Amniotic epithelial cell (primary cell): Measurements from ENCODE around the gene NPR2.

ENCODE experiments used
- DNase-seq: peaks from one replicate; pipeline ENCODE4 v3.0.0-alpha.2; 2010; ENCODE audit warnings: low read depth

The NPR2 gene

DNA sequence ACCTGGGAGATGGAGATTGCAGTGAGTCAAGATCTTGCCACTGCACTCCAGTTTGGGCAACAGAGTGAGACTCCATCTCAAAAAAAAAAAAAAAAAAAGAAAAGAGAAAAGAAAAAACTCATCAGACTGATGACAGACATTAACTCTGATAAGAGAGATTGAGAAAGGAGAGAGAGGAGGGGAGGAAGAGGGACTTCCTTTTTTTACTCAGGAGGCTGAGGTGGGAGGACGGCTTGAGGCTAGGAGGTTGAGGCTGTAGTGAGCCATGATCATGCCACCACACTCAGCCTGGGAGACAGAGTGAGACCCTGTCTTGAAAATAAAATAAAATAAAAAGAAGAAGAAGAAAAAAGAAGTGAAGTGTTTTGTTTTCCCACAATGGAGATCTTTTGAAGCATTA, 27.6 kb upstream of the NPR2 start:
- DNase-seq = no peak

DNA sequence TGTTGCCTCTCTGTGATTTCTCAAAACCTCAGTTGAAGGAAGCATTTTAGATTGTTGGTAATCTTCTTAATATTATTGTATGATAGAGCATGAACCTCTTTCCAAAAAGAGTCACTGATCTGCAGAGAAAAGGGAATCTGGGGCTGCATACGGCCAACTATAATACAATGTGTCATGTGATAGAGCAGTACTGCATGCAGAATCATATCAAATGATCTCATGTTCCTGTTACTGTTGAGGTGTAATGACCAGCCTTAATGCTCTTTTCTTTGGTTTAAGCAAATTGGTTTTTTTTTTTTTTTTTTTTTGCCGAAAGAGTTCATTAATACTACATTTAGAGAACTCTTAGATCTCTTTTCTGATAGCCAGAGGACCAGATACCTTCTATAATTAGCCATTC, 24.4 kb upstream of the NPR2 start:
- DNase-seq = no peak

DNA sequence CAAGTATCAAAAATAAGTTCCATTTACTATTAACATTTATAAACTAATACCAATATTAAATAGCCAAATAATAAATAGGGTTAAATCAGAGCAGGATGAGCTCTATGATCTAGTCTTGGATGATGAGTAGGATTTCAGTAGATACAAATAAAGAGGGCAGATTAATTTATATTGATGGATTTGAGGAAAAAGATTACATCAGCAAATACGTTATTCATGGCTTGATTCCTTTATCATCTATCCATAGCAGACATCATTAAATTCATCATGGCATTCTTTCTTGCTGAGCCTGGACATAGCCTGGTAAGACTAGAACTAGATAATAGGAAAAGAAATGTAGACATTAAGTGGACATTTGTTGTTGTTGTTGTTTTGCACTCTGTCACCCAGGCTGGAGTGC, 23.9 kb upstream of the NPR2 start:
- no peak for DNase-seq

DNA sequence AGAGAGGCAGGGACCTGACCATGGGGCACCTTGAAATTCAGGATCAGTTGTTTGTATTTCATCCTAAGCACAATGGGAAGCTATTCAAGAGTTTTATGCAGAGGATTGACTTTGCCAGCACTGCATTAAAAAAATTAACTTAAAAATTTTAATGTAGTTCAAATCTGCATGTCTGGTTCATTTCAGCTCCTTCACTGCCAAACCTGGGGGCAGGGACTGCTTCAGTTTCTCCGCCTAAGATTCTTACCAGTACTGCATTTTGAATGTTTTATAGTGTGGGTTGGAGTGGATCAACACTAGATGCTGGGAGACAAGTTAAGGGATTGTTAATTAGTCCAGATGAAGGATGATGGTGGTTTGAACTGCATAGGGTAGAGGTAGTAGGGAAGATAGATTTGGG, 21.6 kb upstream of the NPR2 start:
- no peak for DNase-seq

DNA sequence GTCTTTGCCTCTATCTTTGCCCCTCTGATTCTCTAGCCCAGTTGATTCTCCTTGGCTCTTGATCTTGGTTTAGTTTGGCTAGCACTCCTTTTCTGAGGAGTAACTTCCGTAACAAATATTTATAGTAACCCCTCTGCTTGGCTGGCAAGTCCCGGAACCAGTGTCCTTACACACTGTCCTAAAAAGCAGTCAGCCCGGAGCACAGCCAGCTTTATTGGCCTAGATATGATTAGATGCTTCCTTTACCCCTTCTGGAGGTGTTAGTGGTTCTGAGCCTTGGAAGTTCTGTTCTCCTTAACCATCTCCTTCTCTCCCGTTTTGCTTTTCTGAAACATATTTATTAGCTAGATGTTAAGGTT, 20.3 kb upstream of the NPR2 start:
- no peak for DNase-seq

DNA sequence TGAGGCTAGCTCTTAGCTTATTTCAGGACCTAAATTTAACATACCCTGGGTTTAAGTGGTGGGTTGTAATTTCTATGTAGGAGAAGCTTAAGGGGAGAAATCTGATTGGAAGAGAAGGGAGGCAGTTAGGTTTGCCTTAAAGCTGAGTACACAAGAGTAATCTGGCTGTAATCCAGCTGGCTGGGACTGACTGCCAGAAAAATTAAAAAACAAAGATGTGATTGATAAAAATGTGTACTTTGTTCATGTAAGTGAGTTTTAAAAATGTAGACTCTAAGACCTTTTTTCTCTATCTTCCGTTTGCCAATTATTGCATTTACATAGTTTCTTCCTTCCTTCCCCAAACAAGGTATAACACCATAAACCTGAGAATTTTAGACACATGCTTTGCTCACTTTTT, 19.9 kb upstream of the NPR2 start:
- no peak for DNase-seq

DNA sequence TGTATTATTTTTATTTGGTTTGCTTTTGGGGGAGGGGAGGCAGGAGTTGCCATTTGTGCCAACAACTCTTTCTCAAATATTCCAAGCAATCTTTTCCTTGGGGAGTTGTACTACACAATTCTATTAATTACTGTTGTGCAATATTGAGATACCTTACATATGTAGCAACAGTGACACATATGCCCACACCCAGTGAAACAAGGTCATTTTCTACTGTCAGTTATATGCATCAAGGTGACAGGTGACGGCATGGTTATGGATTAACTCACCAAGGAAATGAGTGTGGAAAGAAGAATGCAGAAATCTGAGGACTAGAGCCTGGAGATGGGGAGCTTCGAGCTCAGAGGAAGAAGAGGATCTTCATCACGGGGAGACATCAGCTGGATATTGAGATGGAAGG, 19.4 kb upstream of the NPR2 start:
- peak; percentile 41 for DNase-seq

DNA sequence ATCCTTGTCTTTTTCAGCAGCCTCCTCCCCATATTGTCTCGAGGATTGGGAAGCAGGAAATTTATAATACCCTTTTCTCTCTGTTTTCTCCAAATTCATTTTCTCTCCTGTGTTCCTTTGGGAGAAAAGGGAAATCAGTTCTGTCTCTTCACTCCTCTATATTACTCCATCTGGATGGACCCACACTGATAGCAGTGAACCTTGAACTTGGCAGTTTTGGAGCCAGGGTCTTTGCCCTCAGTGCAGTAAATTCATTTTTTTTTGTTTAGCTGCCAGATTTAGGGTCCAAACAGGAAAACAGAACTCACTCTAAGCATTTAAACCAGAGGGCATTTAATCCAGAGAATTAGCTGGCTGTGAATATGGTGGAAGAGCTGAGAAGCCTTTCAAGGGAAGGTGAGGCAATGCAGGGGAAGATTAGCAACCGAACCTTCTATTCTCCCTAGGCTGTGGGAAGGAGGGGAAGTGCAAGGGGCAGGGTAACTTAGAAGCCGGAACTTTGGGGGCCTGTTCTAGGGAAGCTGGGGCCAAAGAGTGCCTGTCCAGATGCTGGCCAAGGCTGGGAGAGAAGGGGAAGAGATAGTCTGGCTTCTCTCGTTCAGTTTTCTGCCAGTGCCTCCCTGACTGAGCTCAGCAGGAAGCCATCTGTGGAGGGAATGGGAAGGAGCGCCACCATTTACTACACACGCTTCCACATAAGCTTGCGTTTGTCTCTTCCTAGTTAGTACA, 16.3 kb upstream of the NPR2 start:
- no peak for DNase-seq

DNA sequence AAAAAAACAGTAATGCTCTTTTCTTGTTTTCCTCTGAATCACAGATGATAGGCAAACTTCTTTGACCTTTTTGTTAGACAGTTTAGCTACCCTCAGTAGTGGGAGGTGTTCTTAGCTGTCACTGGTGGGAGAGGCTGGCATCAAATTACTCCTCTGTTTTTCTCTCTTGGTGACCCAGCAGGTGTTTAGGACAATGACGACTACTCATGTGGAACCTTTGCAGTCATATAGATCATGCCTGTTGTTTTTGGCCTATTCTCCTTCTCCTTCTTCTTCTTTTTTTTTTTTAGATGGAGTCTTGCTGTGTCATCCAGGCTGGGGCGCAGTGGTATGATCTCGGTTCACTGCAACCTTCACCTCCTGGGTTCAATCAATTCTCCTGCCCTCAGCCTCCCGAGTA, 15.4 kb upstream of the NPR2 start:
- DNase-seq = no peak

DNA sequence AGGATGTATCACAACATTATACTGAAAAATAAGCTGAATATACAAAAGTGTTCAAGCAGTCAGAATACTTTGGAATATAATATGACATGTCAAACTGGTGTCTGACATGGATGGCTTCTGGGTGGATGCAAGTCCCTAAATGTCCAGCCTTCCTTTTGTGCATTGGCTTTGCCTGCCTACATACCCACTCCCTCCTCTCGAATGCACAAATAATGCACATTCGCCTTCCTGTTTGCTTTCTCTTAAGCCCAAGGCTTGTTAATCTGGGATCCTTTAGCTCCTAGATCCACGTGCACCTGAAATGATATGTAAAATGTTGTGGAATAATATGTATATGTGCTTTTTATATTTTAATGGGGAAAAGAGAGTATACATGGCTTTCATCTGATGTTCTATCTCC, 12.9 kb upstream of the NPR2 start:
- DNase-seq = no peak

DNA sequence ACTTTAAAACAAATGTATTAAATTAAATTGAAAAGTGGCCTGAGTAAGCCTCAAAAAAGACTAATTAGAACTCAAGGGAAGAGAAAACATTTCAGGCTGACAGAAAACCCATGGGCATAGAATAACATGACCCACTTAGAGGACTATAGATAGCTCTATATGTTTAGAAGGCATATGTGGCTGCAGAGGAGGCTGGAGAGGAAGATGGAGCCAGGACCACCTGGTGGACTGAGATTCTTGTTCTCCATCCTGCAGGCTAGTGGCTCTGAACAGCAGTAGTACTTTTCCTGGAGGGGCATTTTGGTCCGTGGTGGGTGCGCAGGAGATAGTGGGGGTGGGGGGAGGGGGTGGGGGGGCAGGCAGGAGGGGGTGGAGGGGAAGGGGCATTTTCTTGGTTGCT, 10.3 kb upstream of the NPR2 start:
- no peak for DNase-seq

DNA sequence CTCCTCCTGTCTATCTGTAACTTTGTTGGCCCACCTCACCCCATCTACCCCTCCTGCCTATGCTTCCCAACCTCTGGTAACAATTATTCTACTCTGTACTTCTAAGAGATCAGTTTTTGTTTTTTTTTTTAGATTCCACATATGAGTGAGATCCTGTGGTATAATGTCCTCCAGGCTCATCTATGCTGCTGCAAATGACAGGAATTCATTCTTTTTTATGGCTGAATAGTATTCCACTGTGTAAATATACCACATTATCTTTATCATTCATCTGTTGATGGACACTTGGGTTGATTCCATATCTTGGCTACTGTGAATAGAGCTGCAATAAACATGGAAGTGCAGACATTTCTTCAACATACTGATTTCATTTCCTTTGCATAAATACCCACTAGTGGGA, 8.0 kb upstream of the NPR2 start:
- no peak for DNase-seq

DNA sequence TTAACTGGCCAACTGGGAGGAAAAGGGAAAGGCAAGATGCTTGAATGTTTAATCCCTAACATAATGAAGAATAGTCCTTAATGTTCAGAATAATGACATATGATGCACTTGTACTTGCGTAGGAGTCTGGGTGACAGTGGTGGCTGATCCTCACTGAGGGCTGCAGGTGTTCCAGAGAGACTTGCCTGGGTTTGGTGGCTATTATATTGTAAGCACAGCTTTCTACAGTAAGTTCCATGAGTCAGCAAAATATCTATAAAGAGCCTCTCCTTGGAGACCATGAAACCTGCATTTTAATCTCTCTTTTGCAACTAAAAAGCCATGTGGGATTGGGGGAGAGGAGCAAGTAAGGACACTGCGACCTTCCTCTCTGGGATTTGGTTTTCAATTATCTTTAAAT, 1.9 kb upstream of the NPR2 start:
- DNase-seq = no peak

DNA sequence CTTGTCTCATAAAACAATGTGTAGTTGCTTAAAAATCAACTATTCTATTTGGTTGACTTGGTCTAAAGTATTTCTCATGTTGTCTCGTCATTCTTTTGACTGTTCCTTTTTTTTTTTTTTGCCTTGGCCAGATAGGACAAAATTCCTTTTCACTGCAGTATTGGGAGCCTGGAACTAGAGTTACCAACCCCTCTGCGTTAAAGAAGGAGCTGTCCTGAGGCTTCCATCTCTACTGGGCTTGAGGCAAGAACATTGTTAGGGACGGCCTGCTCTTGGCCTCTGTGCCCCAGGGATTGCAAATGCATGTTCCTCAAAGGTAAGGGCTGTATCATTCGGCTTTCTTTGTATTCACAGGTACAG, 1.4 kb upstream of the NPR2 start:
- DNase-seq = no peak

DNA sequence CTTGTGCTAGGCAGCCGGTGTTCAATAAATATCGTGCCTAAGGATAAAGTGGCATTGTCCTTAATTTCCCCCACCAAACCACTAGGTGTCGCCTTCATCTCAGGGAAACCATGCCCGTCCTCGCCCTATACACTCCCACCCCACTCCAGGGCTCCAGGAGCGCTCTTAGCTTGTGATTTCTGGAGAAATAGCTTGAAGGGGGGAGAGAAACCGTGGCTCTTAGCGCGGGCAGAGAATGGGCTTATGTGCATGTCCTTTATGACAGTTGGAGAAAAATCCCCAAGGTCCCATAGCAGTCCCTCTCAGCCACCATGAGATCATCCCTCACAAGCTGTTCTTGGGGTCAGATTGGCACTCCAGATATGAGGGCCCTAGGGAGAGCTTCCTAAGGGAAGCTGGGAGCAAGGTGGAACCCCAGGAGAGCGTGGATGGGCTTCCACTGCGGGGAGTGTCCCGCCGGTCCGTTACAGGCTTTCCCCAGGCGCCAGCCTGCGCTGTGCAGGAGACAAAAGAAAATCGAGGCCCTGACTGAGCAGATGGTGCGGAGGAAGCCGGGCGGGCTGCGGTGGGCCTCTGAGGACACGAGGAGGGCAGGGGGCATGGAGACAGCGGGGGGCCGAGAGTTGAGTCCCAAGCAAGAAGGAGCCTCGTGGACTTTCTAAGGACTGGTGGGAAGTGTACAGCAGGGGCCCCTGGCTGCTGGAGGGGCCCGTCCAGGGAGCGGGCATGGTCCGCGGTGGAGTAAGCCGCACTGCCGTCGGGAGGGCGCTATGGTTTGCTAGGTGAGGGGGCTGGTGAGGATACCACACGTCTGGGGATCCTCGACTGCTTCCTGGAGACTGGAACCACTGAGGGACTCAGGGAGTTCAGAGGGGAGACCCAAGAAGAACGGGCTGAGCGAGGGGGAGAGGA, 750 bp upstream of the NPR2 start:
- peak; percentile 79 for DNase-seq

DNA sequence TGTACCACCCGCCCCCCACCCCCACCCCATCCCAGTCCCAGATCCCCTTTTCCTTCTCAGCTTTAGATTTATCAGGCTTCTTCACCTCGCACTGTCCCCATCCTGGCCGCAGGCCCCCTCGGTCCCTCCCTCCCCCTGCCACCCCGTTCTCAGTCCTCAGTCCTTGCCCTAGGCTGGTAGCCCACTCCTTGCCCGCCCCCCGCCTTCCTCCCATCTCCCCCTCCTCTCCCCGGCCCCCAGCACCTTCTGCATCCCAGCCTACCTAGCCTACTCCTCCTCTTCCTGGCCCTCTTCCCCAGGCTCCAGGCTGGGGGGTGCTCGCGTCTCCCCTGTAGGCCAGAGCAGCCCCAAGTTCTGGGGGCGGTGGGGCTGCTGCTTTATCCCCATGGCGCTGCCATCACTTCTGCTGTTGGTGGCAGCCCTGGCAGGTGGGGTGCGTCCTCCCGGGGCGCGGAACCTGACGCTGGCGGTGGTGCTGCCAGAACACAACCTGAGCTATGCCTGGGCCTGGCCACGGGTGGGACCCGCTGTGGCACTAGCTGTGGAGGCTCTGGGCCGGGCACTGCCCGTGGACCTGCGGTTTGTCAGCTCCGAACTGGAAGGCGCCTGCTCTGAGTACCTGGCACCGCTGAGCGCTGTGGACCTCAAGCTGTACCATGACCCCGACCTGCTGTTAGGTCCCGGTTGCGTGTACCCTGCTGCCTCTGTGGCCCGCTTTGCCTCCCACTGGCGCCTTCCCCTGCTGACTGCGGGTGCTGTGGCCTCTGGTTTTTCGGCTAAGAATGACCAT, 828 bp downstream of the NPR2 start:
- DNase-seq = no peak

DNA sequence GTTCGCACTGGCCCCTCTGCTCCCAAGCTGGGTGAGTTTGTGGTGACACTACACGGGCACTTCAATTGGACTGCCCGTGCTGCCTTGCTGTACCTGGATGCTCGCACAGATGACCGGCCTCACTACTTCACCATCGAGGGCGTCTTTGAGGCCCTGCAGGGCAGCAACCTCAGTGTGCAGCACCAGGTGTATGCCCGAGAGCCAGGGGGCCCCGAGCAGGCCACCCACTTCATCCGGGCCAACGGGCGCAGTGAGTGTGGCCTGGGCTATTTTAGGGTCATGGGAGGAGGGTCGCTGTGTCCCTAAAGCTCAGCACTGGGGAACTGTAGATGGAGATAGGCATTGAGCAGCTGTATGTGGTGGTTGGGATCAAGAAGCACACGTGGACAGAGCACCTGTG, 1.4 kb downstream of the NPR2 start:
- no peak for DNase-seq

DNA sequence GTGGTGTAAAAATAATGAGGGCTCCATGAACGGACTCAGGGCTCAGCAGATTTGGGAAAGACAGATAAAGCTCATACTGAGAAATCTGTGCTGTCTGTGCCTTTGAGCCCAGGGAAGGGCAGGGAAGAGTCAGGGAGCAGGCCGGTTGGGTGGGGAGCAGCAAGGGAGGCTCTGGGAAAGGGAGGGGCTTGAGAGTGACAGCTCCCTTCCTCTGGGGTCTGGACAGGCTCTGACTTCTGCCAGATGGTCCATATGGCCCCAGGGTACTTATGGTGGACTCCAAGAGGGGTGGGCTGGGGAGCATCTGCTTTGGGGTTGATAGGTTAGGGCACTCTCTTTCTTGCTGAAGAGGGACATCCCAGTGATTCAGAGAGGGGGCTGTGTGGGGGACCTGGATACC, 2.1 kb downstream of the NPR2 start:
- no peak for DNase-seq

DNA sequence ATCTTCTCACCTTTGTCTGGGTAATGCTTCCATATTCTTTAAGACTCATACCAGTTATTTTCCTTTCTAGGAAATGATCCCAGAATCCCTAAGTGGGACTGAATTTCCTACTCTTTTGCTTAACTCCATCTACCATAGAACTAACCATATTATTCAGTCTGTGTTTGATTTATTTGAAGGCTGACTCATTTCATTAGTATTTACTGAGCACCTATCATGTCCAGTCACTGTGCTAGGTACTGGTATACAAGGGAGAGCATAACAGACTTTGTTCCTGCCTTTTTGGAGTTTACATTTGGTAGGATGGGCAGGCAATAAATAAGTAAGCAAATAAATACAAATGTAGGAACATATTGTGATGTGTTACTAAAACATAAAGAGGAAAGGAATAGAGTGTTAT, 4.3 kb downstream of the NPR2 start:
- peak; percentile 46 for DNase-seq

DNA sequence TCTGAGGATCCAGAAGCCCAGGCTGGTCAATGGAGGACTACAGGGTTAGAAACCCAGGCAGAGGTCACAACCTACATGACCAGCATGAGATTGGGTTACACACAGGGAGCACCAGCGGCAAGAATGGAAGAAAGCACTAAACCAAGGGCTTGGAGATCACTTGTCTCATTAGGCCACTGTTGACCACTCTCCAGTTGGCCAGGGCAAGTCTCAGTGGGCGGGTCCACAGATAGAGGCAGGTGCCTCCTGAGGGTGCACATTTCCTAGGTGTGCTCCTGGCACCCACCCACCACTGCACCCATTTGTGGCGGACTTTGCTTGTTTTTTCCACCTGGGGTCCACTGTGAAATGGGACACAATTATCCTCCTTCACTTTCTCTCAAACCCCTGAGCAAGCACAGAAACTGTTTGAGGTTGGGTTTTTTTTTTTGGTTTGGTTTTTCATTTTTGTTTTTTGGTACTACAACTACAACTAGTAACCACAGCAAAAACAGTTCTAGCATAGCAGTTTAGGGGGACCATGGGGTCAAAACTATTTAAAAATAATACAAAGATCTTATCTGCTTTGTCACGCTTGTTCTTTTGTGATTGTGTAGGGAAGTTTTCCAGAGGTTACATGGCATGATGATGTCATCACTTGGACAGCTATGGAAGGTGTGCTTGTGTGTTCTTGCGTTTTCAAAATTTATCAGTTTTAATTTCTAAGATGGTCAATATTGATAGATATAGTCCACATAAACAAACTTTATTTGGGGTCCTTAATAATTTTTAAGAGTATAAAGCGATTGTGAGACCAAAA, 6.1 kb downstream of the NPR2 start:
- DNase-seq = no peak

DNA sequence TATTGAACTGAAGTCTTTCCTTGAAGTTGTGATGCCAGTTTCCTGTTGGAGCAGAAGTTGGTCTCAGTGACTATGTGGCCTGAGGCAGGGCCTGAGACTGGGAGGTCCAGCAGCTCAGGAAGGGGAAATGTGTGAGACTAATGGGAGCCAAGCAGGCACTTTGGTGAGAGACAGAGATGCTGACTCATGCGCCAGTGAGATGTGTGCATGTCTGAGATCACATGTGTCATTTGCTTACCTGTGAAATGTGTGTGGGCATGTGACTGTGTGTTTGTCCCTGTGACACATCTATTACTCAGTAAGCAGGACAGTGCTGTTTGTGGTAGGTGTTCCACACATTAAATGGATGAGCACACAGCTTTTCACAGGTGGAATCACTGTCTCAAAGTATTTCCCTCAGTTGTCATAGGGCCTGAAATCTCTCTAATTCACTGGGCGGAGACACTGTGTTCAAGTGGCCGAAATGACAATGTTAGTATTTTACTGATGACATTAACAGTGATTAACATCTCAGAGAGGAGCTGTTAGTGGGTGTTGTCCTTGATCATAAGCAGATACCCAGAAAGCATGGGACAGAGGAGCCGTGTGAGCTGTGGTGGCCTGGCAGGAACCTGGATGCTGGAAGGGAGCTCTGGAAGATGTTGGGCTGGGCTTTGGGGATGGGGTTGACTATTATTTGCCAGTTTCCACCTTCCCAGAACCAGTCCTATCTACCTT, 7.4 kb downstream of the NPR2 start:
- DNase-seq = no peak

DNA sequence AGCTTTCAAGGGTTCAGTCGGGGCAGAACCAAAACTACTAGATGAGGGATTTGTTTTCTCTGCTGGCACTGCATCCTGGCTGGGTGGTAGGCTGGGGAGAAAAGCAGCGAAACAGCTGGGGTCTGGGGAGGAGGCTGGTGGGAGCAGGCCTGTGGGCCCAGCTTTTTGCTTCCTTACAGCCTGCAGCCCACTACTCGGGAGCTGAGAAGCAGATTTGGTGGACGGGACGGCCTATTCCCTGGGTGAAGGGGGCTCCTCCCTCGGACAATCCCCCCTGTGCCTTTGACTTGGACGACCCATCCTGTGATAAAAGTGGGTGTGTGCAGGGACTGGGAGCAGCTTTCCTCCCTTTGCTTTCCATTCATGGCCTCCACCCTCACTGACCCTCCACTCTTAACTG, 9.1 kb downstream of the NPR2 start:
- DNase-seq = no peak
